Measurements from ENCODE around the gene COPS4.

DNA sequence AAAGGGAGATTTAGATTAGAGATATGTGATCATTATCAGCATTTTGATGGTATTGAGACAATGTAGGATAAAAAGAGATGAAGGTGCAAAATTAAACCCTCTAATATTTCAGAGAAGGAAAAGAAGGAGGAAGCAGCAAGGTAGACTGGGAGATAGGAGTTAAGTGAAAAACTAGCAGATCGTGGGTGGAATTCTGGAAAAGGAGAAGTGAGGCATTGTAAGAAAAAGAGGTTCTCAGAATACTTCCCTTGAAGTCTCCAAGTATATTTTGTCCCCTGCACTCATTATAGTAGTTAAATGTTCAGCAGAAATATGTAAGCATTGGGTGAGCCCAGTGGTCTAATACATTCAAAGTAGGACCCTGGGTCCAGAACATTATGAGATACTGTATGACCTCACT, 30.3 kb downstream of the COPS4 start:
- TF ChIP-seq, protein P1, sequence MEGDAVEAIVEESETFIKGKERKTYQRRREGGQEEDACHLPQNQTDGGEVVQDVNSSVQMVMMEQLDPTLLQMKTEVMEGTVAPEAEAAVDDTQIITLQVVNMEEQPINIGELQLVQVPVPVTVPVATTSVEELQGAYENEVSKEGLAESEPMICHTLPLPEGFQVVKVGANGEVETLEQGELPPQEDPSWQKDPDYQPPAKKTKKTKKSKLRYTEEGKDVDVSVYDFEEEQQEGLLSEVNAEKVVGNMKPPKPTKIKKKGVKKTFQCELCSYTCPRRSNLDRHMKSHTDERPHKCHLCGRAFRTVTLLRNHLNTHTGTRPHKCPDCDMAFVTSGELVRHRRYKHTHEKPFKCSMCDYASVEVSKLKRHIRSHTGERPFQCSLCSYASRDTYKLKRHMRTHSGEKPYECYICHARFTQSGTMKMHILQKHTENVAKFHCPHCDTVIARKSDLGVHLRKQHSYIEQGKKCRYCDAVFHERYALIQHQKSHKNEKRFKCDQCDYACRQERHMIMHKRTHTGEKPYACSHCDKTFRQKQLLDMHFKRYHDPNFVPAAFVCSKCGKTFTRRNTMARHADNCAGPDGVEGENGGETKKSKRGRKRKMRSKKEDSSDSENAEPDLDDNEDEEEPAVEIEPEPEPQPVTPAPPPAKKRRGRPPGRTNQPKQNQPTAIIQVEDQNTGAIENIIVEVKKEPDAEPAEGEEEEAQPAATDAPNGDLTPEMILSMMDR (IDR thresholded peaks at IDR 0.05), result no peak
- no peak for TF ChIP-seq POLR2A (IDR thresholded peaks at IDR 0.05)

Data from heart left ventricle (tissue), 13 donors.